GM19035 (cell line): Measurements from ENCODE around the gene DNAAF5.

ENCODE experiments used
- ATAC-seq: cut with Tn5 transposase; IDR thresholded peaks from one replicate; pipeline ENCODE4 v1.9.1; 2021; ENCODE audit not compliant: unreplicated experiment

DNAAF5 gene

DNA sequence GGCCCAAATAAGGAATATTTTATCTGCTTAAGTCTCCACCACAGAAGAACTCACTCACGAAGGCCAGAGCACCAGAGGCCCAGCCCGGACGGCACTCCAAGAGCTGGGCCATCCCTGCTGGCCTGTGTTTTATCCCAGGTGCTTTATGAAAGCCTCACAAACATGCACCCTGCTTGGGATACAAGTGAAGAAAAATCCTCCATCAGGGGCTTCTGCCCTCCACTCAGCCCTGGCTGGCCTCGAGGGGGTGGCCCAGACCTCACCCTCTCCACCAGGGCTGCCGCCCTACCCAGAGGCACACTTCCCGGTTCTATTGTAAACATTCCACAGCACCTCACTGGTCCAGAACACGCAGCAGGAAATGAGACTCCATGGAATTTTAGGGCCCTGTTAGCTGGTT is 19.8 kb upstream of the DNAAF5 start:
- ATAC-seq: no peak

- ATAC-seq: no peak
Observed at GRCh38 chr7:707296-708000, 19.1 kb upstream of the DNAAF5 start.

DNA sequence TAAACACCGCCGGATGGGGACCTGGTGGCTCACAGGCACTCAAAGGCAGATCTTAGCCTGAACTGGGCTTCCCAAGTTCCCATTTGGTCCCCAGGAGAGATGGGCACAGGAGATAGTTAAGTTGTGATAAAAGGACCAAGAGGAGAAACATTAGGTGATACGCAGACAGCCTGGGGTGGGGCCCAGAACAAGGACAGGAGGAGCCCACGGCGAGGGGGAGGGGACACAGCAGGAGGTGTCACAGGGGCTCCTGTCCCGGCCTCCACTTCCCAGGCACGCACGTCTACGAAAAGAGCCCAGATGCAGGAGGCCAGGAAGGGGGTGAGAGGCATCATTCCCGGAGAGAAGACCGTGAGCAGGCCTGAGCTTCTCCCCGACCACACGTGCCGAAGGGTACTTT is 16.3 kb upstream of the DNAAF5 start:
- ATAC-seq: no peak

DNA sequence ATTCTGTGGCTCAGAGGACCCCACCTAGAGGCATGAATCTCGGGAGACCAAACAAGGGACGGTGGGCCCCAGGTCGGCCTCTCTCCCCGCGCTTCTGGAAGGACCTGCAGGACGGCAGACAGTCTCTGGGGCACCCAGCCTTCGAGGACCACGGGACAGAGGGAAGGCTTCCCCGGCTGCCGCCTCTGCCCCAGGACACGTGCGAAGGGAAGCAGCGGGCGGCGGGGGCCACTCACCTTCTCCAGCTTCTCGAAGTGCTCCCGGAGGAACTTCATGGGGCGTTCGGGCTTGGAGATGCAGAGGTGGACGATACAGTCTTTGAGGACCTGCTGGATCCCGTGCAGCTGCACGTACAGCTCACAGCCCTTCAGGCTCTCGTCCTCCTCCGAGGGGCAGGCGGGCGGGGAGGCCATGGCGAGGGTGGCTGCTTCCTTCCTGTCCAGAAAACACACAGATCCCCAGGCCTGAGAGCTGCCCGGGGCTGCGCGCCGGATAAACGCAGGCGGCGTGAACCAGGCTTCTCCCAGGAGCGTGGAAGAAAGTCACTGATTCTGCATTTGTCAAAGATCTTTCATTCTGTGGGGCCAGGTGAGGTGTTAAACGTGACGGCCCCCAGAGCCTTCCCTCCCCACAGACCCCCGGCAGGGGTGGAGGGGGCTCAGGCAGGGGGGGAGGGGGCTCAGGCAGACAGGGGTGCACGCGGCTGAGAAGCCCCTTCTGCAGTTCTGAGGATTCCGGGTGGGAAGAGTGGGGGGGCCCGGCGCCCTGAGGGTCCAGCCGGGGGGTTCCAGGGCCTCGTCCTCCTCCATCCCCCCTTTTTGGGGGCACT is 15.2 kb upstream of the DNAAF5 start:
- ATAC-seq: no peak

DNA sequence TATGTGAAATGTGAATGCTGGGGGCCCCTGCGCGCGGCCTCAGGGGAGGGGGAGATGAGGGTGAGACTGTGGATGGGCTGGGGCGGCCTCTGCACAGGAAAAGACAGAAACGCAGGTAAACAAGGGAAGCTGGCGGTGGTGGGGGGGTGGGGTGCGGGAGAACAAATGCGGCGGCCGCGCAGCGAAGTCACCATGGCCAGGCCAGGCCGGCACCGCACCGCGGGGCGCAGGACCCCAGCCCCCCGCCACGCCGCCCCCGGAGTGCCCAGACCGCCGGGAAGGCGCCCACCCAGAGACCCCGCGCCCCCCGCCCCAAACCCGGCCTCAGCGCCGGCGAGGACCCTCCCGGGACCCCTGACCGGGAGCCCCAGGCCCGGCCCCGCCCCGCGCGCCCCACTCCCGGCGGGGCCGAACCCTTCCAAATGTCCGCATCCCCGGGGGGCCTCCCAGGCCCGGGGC is 14.5 kb upstream of the DNAAF5 start:
- ATAC-seq: no peak

- ATAC-seq: no peak
Observed at GRCh38 chr7:712381-713138, 13.9 kb upstream of the DNAAF5 start.

DNA sequence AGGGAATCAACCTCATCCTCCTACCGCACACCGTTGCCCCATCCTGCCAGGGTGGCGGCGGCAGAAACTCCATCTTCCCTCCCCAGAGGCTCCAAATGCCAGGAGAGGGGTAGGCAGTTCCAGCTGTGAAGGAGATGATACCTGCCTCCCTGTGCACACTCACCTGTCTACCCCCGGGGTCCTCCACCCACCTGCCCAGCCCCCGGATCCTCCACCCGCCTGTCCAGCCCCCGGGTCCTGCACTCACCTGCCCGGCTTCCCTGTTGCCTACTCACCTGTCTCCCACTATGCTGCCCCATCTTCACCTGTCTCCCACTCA is 13.4 kb upstream of the DNAAF5 start:
- no peak for ATAC-seq

DNA sequence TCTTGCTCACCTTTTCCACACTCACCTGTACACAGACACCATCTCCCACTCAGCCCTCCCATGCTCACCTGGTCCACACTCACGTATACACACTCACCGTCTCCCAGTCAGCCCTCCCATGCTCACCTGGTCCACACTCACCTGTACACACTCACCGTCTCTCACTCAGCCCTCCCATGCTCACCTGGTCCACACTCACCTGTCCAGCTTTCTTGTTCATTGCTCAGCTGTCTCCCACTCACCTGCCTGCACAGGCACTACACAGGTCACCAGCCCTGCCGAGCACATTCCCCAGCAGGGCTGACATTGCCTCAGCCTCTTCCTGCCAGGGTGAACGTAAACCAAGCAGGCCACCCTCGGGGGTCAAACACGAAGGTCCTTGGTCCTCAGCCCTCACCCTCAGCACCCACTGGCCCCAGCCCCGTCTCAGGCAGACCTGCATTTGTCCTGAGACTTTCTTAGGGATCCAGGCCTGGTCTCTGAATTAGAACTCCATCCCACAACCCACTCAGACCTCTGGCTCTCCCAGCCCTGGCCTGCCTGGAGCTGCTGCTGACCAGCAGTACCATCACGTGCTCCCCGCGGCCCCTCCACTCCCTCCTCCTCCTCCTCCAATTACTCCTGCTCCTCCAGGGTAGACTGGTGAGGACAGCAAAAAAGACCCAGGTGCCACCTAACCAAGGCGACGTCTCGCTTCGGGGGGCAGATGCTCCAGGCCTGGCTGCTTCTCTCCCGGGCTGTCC is 12.8 kb upstream of the DNAAF5 start:
- ATAC-seq: no peak

- no peak for ATAC-seq
Observed at GRCh38 chr7:714251-714671, 12.2 kb upstream of the DNAAF5 start.

GRCh38 chr7:716222-716621 is 10.3 kb upstream of the DNAAF5 start:
- no peak for ATAC-seq

DNA sequence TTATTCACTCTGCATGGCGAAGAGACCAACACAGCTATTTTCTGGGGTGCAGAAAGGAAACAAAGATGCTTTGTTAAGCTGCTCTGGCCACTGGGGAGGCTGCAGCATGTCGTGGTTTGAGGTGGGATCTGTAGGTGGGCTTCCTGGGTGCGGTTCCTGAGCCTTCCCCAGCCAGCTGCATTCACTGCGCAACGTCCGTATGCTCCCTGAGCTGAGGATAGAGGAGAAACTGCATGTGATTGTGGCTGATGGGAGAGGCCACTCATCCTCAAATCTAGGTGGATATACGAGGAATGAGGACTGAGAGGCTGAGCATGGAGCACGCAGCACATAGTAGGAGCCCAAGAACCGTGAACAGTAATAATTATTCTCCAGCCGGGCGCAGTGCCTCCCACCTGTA is 9.9 kb upstream of the DNAAF5 start:
- ATAC-seq: no peak

- ATAC-seq: no peak
Observed at GRCh38 chr7:721619-722248, 4.8 kb upstream of the DNAAF5 start.

- ATAC-seq: no peak
Observed at GRCh38 chr7:723541-723940, 3.0 kb upstream of the DNAAF5 start.

DNA sequence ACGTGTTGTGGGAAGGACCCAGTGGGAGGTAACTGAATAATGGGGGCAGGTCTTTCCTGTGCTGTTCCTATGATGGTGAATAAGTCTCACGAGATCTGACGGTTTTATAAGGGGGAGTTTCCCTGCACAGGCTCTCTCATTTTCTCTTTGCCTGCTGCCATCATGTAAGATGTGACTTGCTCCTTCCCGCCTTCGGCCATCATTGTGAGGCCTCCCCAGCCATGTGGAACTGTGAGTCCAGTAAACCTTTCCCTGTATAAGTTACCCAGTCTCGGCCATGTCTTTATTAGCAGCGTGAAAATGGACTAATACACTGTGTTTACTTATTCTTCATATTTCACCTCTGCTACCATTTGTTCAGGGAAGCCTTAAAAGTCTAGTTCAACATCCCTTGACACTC is 2.2 kb upstream of the DNAAF5 start:
- ATAC-seq: no peak

- ATAC-seq: no peak
Observed at GRCh38 chr7:725223-726005, 1.1 kb upstream of the DNAAF5 start.

DNA sequence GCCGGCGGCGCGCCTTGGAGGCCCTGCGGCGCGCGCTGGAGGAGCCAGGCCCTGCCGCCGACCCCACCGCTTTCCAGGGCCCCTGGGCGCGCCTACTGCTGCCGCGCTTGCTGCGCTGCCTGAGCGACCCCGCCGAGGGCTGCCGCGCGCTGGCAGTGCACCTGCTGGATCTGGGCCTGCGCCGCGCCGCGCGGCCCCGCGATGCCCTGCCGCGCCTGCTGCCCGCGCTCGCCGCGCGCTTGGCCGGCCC is 280 bp downstream of the DNAAF5 start:
- ATAC-seq: peak; percentile 33

GRCh38 chr7:727104-727805 is 756 bp downstream of the DNAAF5 start, which contains the start of gene PRKAR1B:
TSS of gene PRKAR1B (minus strand) at chr7:727281. CDS start at chr7:711505, 15,776 bp downstream.
- ATAC-seq: peak; percentile 63

DNA sequence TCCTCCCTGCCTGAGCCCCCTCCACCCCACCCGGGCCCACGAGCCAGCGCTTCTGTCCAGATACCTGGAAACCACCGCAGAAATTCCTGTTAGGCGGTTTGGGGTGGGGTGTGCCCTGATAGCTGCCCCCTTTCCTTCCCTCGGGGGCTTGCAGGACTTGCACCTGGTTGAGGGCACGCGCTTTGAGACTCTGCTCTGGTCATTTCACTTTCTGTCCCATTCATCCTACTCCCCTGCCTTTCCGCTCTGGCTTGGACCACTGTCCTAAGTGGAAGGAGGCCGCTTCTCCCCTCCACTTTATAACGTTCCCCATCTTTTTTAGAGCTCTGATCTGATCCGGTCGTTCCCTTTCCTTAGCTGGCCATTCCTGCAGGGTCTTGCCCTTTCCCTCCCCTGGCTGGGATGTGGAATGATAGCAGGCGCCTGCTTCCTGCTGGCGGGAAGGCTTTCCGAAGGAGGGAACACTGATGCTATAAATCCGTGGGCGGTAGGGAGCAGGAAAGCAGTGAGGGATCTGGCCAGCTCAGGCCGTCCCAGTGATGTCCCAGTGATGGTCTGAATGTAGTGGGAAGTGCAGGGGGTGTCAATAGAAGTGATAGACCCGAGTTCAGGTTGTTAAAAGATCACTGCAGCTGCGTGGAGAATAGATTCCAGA is 1.4 kb downstream of the DNAAF5 start:
- no peak for ATAC-seq

DNA sequence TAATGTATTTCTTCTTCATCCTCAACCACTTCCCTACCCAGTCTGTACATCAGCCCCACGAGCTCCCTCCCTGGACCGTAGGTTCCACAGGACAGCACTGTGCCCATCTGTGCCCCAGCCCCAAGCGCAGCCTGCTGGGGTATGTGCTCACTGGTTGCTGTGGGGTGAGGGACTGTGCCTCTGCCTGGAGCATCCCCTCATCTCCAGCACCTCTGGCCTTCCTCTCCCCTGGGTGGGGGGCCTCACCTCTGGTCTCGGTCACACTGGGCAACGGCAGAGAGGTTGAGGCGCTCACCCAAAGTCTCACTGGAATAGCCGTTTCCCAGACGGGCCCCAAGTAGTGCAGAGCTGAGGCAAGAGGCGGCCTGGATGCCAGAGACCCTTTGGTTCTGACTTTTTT is 2.1 kb downstream of the DNAAF5 start:
- no peak for ATAC-seq
